NK-92 (cell line): Measurements from ENCODE around the gene TRIM3.

Experiments used
- DNase-seq: peaks from one replicate; lab custom pipeline; 2025; ENCODE audit not compliant: unreplicated experiment; lab: John Stamatoyannopoulos, UW

TRIM3 gene

DNA sequence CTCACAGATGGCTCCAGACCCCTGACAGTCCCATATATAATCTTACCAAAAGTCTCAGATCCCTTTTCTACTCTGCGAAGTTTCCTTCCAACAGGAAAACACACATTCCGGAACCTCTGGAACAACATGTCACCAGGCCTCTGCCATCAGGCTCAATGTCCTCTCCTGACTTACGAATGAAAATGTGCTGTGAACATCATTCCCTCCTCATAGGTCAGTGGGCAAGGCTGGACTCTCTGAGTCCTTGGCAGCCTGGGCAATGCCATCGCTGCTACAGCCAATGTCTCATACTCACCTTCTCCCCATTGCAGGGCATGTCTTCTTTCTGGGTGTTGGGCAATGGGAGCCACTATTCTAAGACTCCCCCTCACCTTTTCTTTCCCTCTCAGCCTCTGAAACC, 31.3 kb downstream of the TRIM3 start:
- no peak for DNase-seq

DNA sequence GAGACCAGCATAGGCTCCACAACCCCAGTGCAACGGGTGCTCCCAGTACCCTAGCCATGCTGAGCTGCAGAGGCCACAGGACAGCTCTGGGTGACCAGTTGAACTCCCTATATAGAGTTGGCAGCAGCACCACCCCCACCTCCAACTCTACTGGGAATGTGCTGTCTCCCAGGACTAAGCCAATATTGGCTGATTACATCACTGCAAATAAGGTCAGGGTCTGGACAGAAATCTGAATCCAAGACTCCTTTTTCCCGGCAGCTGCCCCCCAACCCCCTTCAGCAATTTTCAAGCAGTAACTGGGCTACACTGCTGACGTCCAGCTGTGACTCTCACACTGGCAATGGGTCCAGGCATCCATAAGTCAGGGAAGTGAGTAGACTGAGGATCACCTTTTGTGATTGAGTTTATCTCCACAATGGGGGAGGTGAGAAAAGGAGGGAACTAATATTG, 32.8 kb downstream of the TRIM3 start, which contains the start of gene HPX:
TSS of gene HPX (minus strand) at position 82 of the 453 bp plus-strand sequence. CDS start at position 58, 24 bp downstream.
- no peak for DNase-seq

DNA sequence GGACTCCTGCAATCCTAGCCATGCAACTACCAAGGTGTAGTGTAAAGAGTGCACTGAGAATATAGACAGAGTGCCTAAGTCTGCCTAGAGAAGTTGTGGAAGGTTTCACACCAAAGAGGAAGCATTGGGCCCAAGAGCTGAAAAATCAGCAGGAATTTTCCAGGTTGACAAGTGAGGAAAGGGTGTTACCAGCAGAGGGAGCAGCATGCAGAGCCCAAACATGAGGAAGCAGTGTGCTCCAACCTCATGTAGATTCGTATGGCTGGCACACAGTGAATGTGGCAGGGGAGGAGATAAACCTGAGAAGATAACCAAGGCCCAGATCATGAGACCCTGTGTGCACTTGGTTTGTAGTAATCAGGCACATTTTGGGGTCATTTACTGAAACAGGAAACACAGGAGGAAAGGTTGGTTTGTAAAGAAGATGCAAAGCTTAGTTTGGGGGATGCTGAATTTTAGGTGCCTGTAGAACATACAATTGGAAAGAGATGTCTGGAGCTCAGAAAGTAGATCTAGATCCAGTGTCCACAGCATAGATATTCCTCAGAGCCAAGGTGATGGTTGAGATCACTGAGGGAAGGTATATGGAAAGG, 34.7 kb downstream of the TRIM3 start:
- DNase-seq: no peak

DNA sequence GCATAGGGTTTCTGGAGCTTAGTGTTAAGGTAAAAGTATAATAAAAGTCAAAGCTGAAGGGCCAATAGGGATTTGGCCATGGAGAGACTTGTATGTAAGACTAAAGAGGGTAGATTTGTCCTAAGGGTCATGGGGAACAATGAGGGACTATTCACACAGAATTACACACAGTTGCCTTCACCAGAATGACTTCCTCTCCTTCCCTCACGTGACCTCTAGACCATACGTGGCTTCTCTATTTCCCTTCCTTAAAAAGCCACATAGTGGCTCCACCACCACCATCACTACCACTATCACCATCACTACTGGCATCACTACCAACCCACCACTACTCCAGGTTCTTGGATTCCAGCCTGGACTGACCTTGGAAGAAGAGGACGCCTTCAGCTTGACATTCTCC, 35.7 kb downstream of the TRIM3 start:
- DNase-seq: no peak

DNA sequence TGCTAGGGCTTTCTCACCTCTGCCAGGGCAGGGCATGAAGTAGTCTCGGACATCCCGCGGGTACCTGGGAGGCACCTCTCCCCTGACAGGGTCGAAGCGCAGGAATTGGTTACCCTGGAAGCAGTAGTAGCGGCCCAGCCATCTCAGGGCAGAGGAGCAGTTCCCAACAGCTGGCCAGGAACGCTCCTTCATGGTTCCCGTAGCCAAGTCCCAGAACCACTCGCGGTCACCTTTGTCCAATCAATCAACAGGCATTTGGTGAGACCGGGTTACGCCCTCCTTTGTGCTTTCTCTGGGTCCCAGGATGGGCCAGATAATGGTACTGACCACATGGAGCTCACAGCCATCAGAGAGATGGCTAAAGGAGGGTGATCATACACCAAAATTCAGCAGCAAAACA, 36.3 kb downstream of the TRIM3 start:
- no peak for DNase-seq

DNA sequence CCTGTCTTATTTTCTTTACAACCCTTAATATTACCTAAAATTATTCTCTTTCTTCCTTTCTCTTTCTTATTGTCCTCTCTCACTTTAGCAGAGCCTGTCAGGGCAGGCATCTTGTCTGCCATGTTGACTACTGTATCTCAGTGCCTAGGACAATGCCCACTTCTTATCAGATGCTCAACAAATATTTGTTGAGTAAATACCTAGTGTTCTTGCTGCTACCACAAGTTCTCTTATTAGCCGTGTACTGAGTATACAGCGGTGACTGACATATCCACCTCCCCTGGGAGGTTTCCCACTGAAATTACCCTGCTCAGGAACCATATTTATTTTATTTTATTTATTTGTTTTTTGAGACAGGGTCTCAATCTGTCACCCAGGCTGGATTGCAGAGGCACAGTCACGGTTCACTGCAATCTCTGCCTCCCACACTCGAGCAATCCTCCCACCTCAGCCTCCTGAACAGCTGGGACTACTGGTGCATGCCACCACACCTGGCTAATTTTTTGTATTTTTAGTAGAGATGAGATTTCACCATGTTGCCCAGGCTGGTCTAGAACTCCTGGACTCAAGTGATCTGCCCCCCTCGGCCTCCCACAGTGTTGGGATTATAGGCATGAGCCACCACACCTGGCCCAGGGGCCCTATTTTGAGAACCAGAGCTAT, 39.6 kb downstream of the TRIM3 start:
- DNase-seq: no peak

DNA sequence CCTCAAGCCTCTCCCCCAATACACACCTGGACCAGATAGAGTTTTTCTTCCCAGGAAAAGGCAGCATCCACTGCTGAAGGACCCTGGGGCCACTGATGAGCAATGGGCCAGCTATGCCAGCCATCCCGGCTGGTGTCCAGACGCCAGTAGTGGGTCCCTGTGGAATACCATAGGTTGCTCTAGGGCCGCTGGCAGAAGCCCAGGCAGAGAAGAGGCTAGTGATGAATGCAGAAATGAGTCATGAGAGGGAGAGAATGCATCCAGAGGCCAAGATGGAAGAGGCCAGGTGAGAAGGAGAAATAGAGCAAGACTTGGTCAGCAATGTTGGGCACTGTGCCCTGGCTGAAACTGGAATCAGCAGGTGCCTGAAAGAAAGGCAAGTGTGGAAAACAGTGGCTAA, 41.9 kb downstream of the TRIM3 start:
- DNase-seq: no peak

DNA sequence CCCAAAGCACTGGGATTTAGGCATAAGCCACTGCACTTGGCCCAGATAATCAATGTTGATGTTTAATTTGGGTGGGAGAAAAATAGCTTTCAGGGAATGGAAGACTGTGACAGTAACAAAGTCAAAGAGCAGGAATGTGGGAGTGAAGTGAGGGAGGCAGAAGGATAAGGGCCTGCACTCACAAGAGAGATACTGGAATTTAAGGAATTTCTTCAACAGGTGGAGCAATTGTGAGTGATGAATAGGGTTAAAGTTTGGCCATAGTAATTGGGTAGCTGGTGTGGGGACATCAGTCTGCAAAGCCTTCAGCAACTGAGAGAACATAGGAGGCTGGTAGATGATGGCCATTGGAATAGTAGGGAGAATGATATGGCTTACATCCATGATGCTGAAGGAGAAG, 46.2 kb downstream of the TRIM3 start:
- DNase-seq: no peak

DNA sequence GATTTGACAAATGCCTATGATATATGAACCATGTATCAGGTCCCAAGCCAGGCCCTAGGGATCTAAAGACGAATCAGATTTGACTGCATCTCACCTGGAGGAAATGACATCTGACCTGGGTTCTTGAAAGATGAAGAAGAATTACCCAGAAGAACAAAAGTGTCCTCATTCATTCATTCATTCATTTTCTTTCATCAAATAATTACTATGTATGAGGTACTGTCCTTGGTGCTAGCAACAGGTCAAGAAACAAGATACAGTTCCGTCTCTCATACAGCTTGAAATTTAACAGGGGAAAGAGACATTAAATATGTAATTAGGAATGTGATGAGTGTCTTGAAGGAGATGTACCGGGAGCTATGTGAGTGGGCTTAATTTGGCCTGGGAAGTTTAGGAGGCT, 53.1 kb downstream of the TRIM3 start:
- DNase-seq: no peak

DNA sequence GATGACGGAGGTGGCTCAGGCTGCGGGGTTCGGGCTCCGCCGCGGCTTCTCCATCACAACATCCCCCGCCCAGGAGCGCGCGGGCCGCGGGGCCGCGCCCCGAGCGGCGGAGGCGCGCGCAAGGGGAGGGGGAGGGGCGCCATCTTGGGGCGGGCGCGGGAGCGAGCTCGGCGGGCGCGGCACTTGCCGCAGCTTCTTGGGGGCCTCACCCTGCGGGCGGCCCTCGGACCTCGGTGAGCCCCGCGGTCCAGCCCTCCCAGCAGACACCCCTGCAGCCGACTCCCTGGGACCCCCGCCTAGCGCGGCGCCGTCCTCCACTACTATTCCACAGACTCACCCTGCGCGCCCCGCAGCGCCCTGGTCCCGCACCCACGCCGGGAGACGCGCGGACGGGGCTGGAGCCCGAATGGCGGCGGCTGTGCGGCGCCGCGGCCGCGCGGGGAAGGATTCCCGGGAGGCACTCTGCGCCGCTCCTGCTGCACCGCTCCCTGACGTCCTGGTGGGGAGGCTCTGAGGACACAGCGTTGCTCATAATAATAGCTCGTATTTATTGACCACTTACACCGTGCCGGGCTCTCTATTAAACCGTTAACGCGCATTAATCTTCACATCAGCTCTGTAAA, 54.6 kb downstream of the TRIM3 start, which contains the start of gene APBB1:
TSS of gene APBB1 (minus strand) at position 86 of the 623 bp plus-strand sequence. CDS start 7,747 bp downstream, outside the sequence.
- no peak for DNase-seq

DNA sequence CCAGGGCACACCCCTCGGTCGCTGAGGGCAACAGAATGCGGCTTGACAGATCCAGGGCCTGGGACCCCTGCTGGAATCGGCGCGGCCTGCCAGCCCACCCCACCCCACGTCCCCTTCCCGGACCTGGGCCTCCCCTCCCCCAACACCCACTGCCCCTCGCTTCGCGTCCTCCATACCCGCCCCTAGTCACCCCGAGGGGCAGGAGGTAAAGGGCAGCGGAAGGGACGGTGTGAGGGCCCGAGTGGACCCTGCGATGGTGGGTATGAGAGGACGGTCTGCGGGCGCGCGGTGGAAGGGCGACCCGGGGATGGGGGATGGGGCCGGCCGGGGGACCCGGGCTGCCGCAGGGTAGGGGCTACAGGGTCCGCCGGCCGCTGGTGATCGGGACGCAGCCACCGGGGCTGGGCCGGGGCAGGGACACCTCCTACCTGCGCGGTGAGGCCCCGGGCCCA, 55.2 kb downstream of the TRIM3 start:
- no peak for DNase-seq

DNA sequence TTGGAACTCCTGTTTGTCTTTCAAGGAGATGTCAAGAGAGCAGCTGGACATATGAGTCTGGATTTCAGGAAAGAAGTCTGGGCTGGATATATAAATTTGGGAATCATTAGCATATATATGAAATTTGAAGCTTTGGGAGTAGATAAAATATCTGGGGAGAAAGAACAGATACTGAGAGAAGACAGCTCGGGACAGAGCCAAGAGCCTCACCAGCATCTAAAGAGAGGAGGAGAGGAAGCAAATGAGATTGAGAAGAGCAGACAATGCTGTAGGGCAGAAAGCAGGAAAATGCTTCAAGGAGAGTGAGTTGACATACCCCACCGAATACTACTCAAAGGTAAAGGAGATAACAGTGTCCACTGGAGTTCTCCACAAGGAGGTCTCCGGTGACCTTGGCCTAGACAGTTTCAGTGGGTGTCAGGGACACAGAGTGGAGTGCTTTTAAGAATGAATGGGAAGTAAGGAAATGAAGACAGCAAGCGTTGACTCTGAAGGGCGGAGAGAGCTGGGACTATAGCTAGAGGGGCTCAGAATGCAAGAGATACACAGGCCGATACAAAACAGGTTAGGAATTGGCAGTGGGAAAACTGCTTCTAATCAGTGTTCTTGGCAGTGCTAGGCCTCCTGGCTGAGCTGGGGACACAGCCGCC, 55.7 kb downstream of the TRIM3 start:
- DNase-seq: no peak

DNA sequence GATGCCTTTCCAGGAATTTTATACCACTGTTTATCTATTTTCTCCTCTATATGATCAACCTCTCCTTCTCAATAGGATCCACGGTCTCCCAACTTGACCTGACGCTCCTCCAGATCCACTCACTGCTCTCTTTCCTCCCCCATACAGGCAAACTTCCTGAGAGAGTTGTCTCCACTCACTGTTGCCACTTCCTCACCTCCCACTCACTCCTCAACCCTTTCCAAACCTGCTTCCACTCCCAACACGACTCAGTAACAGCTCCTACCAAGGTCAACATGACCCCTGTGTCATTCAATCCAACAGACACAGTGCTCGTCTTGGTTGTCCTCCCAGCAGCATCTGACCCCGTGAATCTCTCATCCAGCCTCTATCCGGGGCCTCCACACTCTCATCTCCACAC, 57.9 kb downstream of the TRIM3 start:
- no peak for DNase-seq

DNA sequence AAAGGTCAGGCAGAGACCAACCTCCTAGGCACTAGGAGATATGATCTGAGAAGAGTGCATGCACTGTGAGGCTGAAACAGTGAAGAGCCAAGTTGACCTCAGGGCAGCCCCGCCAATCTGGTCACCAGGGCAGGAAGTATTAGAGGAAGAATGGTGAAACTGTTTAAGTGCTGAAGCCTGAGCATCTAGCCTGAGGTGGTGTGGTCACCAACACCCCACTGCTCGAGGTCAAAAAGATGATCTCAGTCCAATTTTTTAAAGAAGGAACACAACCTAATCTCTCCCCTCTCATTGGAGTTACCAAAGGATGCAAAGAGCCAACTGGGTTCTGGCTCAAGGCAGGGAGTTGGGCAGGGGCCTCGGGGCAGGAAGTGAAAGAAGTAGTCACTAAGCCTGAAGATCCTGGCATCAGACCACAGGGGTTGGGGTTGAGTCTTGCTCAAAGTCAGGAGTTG, 58.8 kb downstream of the TRIM3 start:
- no peak for DNase-seq

DNA sequence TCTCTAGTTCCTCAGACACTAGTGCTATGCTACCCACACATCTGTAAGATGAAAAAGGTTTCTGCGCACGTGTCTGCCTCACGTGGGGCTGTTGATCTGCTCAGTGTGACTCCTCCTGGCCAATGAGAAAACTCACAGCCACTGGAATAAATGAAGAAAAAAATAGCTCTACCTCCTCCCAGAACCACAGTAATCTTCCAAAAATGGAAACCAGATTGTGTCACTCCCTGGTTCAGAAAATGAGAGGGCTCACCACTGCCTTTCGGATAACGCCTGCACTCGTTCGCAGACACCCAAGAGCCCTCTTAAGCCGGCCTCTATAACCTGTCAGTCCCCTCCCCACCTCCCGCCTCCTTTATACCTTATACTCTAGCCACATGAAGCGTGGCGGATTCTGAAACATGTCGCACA, 59.9 kb downstream of the TRIM3 start:
- no peak for DNase-seq

DNA sequence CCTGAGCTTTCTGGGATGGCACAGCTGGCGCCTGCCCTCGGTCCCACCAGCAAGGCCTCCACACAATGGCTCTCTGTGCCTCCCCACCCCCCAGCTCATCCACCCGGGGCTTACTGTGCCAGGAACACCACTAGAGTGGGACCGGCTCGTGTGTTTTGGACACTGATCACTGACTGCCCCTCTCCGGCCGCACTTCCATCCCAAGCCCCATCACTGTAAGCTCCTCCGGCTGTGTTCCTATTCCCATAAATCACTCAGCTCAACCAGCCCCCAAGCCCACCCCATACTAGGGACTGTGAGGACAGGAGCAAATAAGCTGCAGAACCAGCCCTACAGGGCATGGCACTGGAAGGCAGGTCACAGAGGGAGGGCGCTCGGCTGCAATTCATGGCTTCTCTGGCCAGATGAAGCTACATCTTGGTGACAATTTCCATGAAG, 62.1 kb downstream of the TRIM3 start:
- DNase-seq: no peak

DNA sequence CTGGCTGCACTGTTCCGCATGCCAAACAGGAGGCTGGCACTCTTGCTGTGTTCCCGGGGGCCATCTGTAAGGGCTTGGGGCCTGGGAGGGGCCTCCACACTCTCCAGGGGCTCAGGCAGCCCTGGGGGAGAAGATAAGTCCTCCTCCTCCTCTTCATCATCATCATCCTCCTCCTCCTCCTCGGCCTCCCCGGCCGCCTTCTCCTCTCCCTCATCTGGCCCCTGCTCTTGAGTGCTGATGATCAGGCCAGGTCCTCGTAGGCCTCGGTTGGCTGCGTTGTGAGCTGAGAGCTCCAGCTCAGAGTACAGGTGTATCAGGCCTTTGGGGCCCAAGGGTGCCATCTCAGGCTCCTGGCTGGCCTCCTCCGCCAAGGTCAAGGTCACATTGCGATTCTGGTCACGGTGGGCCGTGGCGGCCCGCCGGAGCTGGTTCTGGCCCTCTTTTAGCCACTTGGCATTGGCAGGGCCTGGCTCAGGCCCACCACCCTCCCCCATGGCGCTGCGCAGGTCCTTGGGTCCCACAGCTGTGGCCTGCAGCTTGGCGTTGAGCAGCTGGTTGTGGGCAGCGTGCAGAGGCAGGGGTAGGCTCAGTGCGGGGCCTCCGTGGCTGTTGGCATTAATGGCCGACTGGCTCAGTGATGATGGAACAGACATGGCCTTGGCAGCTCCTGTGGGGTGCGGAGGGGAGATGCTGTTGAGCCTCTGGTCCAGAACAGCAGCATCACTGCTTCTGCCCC, 62.9 kb downstream of the TRIM3 start:
- DNase-seq: no peak

DNA sequence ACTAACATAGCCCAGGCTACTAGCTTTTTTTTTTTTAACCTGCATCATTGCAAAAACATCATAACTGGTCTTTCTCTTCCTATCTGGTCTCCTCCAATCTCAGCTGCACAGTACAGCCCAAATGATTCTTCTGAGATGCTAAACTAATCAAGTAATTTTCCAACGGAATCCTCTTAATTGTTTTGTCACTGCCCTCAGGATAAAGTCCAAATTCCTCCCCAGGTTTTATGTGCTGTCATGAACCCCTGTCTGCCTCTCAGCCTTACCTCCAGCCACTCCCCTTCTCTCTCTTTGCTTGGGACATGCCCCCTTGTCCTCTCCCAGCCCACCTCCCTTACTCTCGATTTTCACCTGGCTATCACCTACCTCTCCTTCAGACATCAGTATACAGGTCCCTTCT, 67.4 kb downstream of the TRIM3 start:
- no peak for DNase-seq

DNA sequence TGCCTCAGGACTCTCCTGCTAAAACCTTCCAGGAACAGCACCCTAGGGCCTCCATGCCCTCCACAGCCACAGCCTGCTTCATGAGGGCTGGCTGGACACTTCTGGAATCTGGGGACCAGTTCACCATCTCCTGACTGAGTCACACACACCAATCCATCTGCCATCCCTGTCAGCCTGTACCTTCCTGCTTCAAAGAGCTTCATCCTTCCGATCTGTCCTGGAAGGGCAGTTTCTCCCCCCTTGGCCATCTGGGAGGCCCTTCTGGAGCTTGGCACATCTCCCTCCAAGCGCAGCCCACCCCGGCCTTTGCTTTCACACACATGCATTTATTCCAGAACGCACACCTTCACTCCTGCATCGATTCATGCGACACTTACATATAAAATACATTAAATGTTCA, 67.9 kb downstream of the TRIM3 start:
- DNase-seq: no peak

DNA sequence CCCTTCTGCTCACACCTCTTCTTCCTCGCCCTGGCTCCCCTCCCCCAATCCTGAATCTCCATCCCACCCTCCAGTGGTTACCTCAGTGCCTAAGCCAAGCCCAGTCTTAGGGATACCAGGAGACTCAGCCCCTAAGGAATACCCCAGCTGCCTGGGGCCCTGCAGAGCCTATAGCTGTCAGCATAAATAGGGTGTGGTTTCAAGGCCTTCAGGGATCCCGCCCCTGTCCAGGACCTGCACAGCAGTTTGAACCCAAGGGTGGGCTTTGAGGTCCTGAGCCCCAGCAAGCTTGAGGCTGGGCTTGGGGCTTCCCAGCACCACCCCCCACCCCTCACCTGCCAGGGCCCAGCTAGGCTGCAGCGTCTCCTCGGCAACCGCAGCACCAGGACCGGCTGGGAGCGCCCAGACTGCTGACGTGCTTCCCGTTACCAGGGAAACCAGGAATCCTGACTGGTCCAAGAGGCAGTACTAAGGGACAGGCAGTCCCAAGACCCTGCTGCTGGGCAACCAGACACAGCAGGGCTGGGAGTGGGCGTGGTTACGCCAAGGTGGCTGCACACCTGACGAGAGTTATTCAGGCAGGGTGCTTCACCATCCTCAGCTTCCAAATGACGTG, 68.6 kb downstream of the TRIM3 start:
- no peak for DNase-seq
